ENCODE measurements around the gene FREM1.

FREM1 gene

GRCh38 chr9:14730461-14730898 lies 179.7 kb downstream of the FREM1 start:
- Histone ChIP-seq H3K14ac (ENCODE audit: low read length) (no peak overlapping the region), H4K8ac (ENCODE audit: low read depth, low read length) (no peak overlapping the region), H2BK5ac (ENCODE audit: low read length) (no peak overlapping the region), H3K4me1 (ENCODE audit: control insufficient read depth in 2 of 2, insufficient read depth in 1 of 2, low read depth in 1 of 2, low read length in 2 of 2) (no peaks in the 10 kb centered on the region), H3K9me3 (replicated peaks in 1 of 2; ENCODE audit: control insufficient read depth in 2 of 2, insufficient read depth in 1 of 2, low read depth in 1 of 2, low read length in 2 of 2) (no peaks in the 10 kb centered on the region), H3K23ac (ENCODE audit: low read depth, low read length, poor library complexity) (no peak overlapping the region), H3K4me2 (ENCODE audit: insufficient read depth, low read length, poor library complexity, severe bottlenecking) (no peak overlapping the region), H3K27ac (replicated peaks; ENCODE audit: low read length) (no peak overlapping the region), H4K91ac (ENCODE audit: low read depth, low read length, poor library complexity) (no peak overlapping the region), H3K9ac (ENCODE audit: low read depth, low read length, poor library complexity) (no peak overlapping the region), H2BK12ac (ENCODE audit: low read length) (no peak overlapping the region), H3K4ac (ENCODE audit: low read length) (no peak overlapping the region), H2BK15ac (ENCODE audit: low read length) (no peak overlapping the region), H3K79me1 (ENCODE audit: low read depth, low read length) (no peaks in the 10 kb centered on the region), H2BK120ac (ENCODE audit: low read depth, low read length) (no peak overlapping the region), H3K4me3 (ENCODE audit: low read length in 2 of 2) (no peak overlapping the region), H2AFZ (ENCODE audit: low read length) (no peak overlapping the region), H3K18ac (ENCODE audit: low read length) (no peak overlapping the region), H2AK5ac (ENCODE audit: low read depth, low read length) (no peak overlapping the region), H3K36me3 (replicated peaks in 1 of 2; ENCODE audit: control insufficient read depth in 2 of 2, insufficient read depth in 2 of 2, low read length in 2 of 2) (peaks cover 0 to 51% of the 10 kb centered on the region in 2 donors), H3K27me3 (ENCODE audit: control insufficient read depth in 3 of 3, insufficient read depth in 3 of 3, low read depth in 1 of 3, low read length in 3 of 3) (peaks cover 0 to 5% (median 0%) of the 10 kb centered on the region in 3 experiments)
- no CpG with 5 or more reads among the region's 2 CpGs for WGBS, 2 donors (ENCODE audit: extremely low coverage in 2 of 2, insufficient read length in 2 of 2, insufficient replicate concordance in 1 of 2)
- no peak for DNase-seq (ENCODE audit: low spot score)

- no peak overlapping the region for H2AK5ac ChIP-seq (ENCODE audit: low read depth, low read length)
- peaks cover 0 to 23% (median 5%) of the 10 kb centered on the region in 3 experiments for H3K27me3 ChIP-seq (ENCODE audit: control insufficient read depth in 3 of 3, insufficient read depth in 3 of 3, low read depth in 1 of 3, low read length in 3 of 3)
- H3K9me3 ChIP-seq (replicated peaks in 1 of 2; ENCODE audit: control insufficient read depth in 2 of 2, insufficient read depth in 1 of 2, low read depth in 1 of 2, low read length in 2 of 2), result no peaks in the 10 kb centered on the region
- H3K4me1 ChIP-seq (ENCODE audit: control insufficient read depth in 2 of 2, insufficient read depth in 1 of 2, low read depth in 1 of 2, low read length in 2 of 2), result peaks cover 2 to 11% of the 10 kb centered on the region in 2 donors
- H3K14ac ChIP-seq (ENCODE audit: low read length), result no peak overlapping the region
- no peak overlapping the region for H4K8ac ChIP-seq (ENCODE audit: low read depth, low read length)
- no peak overlapping the region for H2BK15ac ChIP-seq (ENCODE audit: low read length)
- no peak overlapping the region for H3K4me3 ChIP-seq (ENCODE audit: low read length in 2 of 2)
- no peak overlapping the region for H3K9ac ChIP-seq (ENCODE audit: low read depth, low read length, poor library complexity)
- no CpG with 5 or more reads among the region's 4 CpGs for WGBS, 2 donors (ENCODE audit: extremely low coverage in 2 of 2, insufficient read length in 2 of 2, insufficient replicate concordance in 1 of 2)
- H3K79me1 ChIP-seq (ENCODE audit: low read depth, low read length), result no peaks in the 10 kb centered on the region
- no peak overlapping the region for H3K27ac ChIP-seq (replicated peaks; ENCODE audit: low read length)
- H3K18ac ChIP-seq (ENCODE audit: low read length), result no peak overlapping the region
- no peak overlapping the region for H3K4me2 ChIP-seq (ENCODE audit: insufficient read depth, low read length, poor library complexity, severe bottlenecking)
- no peak overlapping the region for H2BK120ac ChIP-seq (ENCODE audit: low read depth, low read length)
- no peaks in the 10 kb centered on the region for H3K36me3 ChIP-seq (replicated peaks in 1 of 2; ENCODE audit: control insufficient read depth in 2 of 2, insufficient read depth in 2 of 2, low read length in 2 of 2)
- no peak overlapping the region for H4K91ac ChIP-seq (ENCODE audit: low read depth, low read length, poor library complexity)
- no peak overlapping the region for H3K23ac ChIP-seq (ENCODE audit: low read depth, low read length, poor library complexity)
- no peak overlapping the region for H2AFZ ChIP-seq (ENCODE audit: low read length)
- no peak overlapping the region for H3K4ac ChIP-seq (ENCODE audit: low read length)
- no peak overlapping the region for H2BK5ac ChIP-seq (ENCODE audit: low read length)
- H2BK12ac ChIP-seq (ENCODE audit: low read length), result no peak overlapping the region
- DNase-seq (ENCODE audit: low spot score), result no peak
Observed at GRCh38 chr9:14723301-14723700, 186.9 kb downstream of the FREM1 start.

GRCh38 chr9:14722391-14723035 lies 187.7 kb downstream of the FREM1 start, which contains the start of gene CER1:
CER1 (minus strand) TSS chr9:14722733; CDS start chr9:14722672, 61 bp downstream.
- Histone ChIP-seq H3K18ac (ENCODE audit: low read length) (no peak within 1 kb of the TSS), H2BK15ac (ENCODE audit: low read length) (no peak within 1 kb of the TSS), H3K27me3 (ENCODE audit: control insufficient read depth in 3 of 3, insufficient read depth in 3 of 3, low read depth in 1 of 3, low read length in 3 of 3) (peaks cover 0 to 23% (median 5%) of the 10 kb centered on the region in 3 experiments), H3K9ac (ENCODE audit: low read depth, low read length, poor library complexity) (no peak within 1 kb of the TSS), H3K36me3 (replicated peaks in 1 of 2; ENCODE audit: control insufficient read depth in 2 of 2, insufficient read depth in 2 of 2, low read length in 2 of 2) (no peaks in the 10 kb centered on the region), H2BK12ac (ENCODE audit: low read length) (no peak within 1 kb of the TSS), H3K27ac (replicated peaks; ENCODE audit: low read length) (peak within 1 kb of the TSS; percentile 17), H3K4ac (ENCODE audit: low read length) (no peak within 1 kb of the TSS), H2BK120ac (ENCODE audit: low read depth, low read length) (no peak within 1 kb of the TSS), H3K14ac (ENCODE audit: low read length) (no peak within 1 kb of the TSS), H4K8ac (ENCODE audit: low read depth, low read length) (no peak within 1 kb of the TSS), H3K4me3 (ENCODE audit: low read length in 2 of 2) (no peak within 1 kb of the TSS), H2BK5ac (ENCODE audit: low read length) (no peak within 1 kb of the TSS), H3K23ac (ENCODE audit: low read depth, low read length, poor library complexity) (peak within 1 kb of the TSS; percentile 15), H2AFZ (ENCODE audit: low read length) (no peak within 1 kb of the TSS), H4K91ac (ENCODE audit: low read depth, low read length, poor library complexity) (no peak within 1 kb of the TSS), H3K4me2 (ENCODE audit: insufficient read depth, low read length, poor library complexity, severe bottlenecking) (peak within 1 kb of the TSS; percentile 22), H2AK5ac (ENCODE audit: low read depth, low read length) (no peak within 1 kb of the TSS), H3K4me1 (ENCODE audit: control insufficient read depth in 2 of 2, insufficient read depth in 1 of 2, low read depth in 1 of 2, low read length in 2 of 2) (peaks cover 2 to 11% of the 10 kb centered on the region in 2 donors), H3K79me1 (ENCODE audit: low read depth, low read length) (no peaks in the 10 kb centered on the region), H3K9me3 (replicated peaks in 1 of 2; ENCODE audit: control insufficient read depth in 2 of 2, insufficient read depth in 1 of 2, low read depth in 1 of 2, low read length in 2 of 2) (no peaks in the 10 kb centered on the region)
- no CpG with 5 or more reads among the region's 7 CpGs for WGBS, 2 donors (ENCODE audit: extremely low coverage in 2 of 2, insufficient read length in 2 of 2, insufficient replicate concordance in 1 of 2)
- DNase-seq (ENCODE audit: low spot score), result peak; percentile 61

GRCh38 chr9:14719231-14719923 lies 190.9 kb downstream of the FREM1 start:
- Histone ChIP-seq H3K18ac (ENCODE audit: low read length) (no peak overlapping the region), H2BK15ac (ENCODE audit: low read length) (no peak overlapping the region), H2BK12ac (ENCODE audit: low read length) (no peak overlapping the region), H3K27ac (replicated peaks; ENCODE audit: low read length) (no peak overlapping the region), H3K36me3 (replicated peaks in 1 of 2; ENCODE audit: control insufficient read depth in 2 of 2, insufficient read depth in 2 of 2, low read length in 2 of 2) (no peaks in the 10 kb centered on the region), H2BK5ac (ENCODE audit: low read length) (no peak overlapping the region), H3K79me1 (ENCODE audit: low read depth, low read length) (no peaks in the 10 kb centered on the region), H2BK120ac (ENCODE audit: low read depth, low read length) (no peak overlapping the region), H3K14ac (ENCODE audit: low read length) (no peak overlapping the region), H4K8ac (ENCODE audit: low read depth, low read length) (no peak overlapping the region), H3K4ac (ENCODE audit: low read length) (no peak overlapping the region), H3K27me3 (ENCODE audit: control insufficient read depth in 3 of 3, insufficient read depth in 3 of 3, low read depth in 1 of 3, low read length in 3 of 3) (peaks cover 0 to 15% (median 5%) of the 10 kb centered on the region in 3 experiments), H3K9me3 (replicated peaks in 1 of 2; ENCODE audit: control insufficient read depth in 2 of 2, insufficient read depth in 1 of 2, low read depth in 1 of 2, low read length in 2 of 2) (no peaks in the 10 kb centered on the region), H2AK5ac (ENCODE audit: low read depth, low read length) (no peak overlapping the region), H3K4me1 (ENCODE audit: control insufficient read depth in 2 of 2, insufficient read depth in 1 of 2, low read depth in 1 of 2, low read length in 2 of 2) (peaks cover 2 to 11% of the 10 kb centered on the region in 2 donors), H2AFZ (ENCODE audit: low read length) (no peak overlapping the region), H3K9ac (ENCODE audit: low read depth, low read length, poor library complexity) (no peak overlapping the region), H3K23ac (ENCODE audit: low read depth, low read length, poor library complexity) (no peak overlapping the region), H4K91ac (ENCODE audit: low read depth, low read length, poor library complexity) (no peak overlapping the region), H3K4me2 (ENCODE audit: insufficient read depth, low read length, poor library complexity, severe bottlenecking) (no peak overlapping the region), H3K4me3 (ENCODE audit: low read length in 2 of 2) (no peak overlapping the region)
- DNase-seq (ENCODE audit: low spot score), result no peak
- no CpG with 5 or more reads among the region's 8 CpGs for WGBS, 2 donors (ENCODE audit: extremely low coverage in 2 of 2, insufficient read length in 2 of 2, insufficient replicate concordance in 1 of 2)

All from neuronal stem cell (in vitro differentiated cells).